Esophagus mucosa (tissue), 1 donor: Measurements from ENCODE around the gene ZDHHC11B. TPM values are rescaled to one million over a fixed set of nuclear protein-coding genes. Genes with fewer than 3 reads are reported as not detected.

Source experiments
- total RNA-seq: library from RNA; stranded (reverse); gene quantifications from one replicate; pipeline ENCODE4 v1.2.4, GENCODE V29; 2023
- donor health status: DM: yes; HTN: yes; CAD: no.

Gene ZDHHC11B
- total RNA-seq, 1 donor from 2014 or later, result 7.0 TPM

Other genes starting within 250 kb of the ZDHHC11B start
- gene CEP72, start 172.4 kb downstream of the ZDHHC11B start, total RNA-seq, result 8.2 TPM
- gene TPPP, start 91.4 kb downstream of the ZDHHC11B start, total RNA-seq, result 3.3 TPM
- gene ZDHHC11, start 66.3 kb upstream of the ZDHHC11B start, total RNA-seq, result 11.2 TPM
- gene BRD9, start 108.1 kb upstream of the ZDHHC11B start, total RNA-seq, result 21.2 TPM
- 12.5 TPM for gene TRIP13, start 108.2 kb upstream of the ZDHHC11B start, total RNA-seq
- 1.1 TPM for gene NKD2, start 224.1 kb upstream of the ZDHHC11B start, total RNA-seq